Neural progenitor cell (in vitro differentiated cells): ENCODE results near the gene NAB2. TPM values are rescaled to one million over a fixed set of nuclear protein-coding genes. Genes with fewer than 3 reads are reported as not detected.
"Not testable (repeated sequence)": the region's sequence is repeated elsewhere in the genome, so short reads cannot be mapped to it uniquely, and the experiment has no call there.

Source experiments
- DNase-seq: peaks from one replicate; pipeline ENCODE4 v3.0.0-alpha.2; 2016; ENCODE audit warnings: low spot score
- H2AFZ ChIP-seq: fragments of 200-600 bp; sonication (generic); replicated peaks from 2 replicates; pipeline ENCODE4 v1.6.1; 2016; ENCODE audit warnings: antibody characterized with exemption
- H3F3A ChIP-seq: fragments of 200-600 bp; sonication (generic); 2 replicates; pipeline ENCODE4 v1.6.1; 2016; ENCODE audit warnings: antibody characterized with exemption, low read depth
- H3K27ac ChIP-seq: fragments of 200-600 bp; sonication (generic); 2 replicates; pipeline ENCODE4 v1.5.1; 2016; ENCODE audit warnings: mild to moderate bottlenecking
- H3K27me3 ChIP-seq: fragments of 200-600 bp; sonication (generic); 2 replicates; pipeline ENCODE4 v1.6.1; 2016; ENCODE audit warnings: mild to moderate bottlenecking, moderate library complexity
- H3K36me3 ChIP-seq: fragments of 200-600 bp; sonication (generic); 2 replicates; pipeline ENCODE4 v1.5.1; 2016
- H3K4me1 ChIP-seq: fragments of 200-600 bp; sonication (generic); 2 replicates; pipeline ENCODE4 v1.6.1; 2016; ENCODE audit warnings: mixed run types
- H3K4me2 ChIP-seq: fragments of 200-600 bp; sonication (generic); 2 replicates; pipeline ENCODE4 v1.6.1; 2016
- H3K4me3 ChIP-seq: fragments of 200-600 bp; sonication (generic); 2 replicates; pipeline ENCODE4 v1.5.1; 2016
- H3K79me2 ChIP-seq: fragments of 200-600 bp; sonication (generic); 2 replicates; pipeline ENCODE4 v1.6.1; 2016; ENCODE audit warnings: low read depth
- H3K9ac ChIP-seq: fragments of 200-600 bp; sonication (generic); 2 replicates; pipeline ENCODE4 v1.6.1; 2016
- H3K9me3 ChIP-seq: fragments of 200-600 bp; sonication (generic); 2 replicates; pipeline ENCODE4 v1.5.1; 2016; ENCODE audit warnings: low read depth
- H4K20me1 ChIP-seq: fragments of 200-600 bp; sonication (generic); 2 replicates; pipeline ENCODE4 v1.6.1; 2016; ENCODE audit warnings: low read depth
- H3K27ac Mint-ChIP-seq: 3 replicates; pipeline ENCODE4 v1.8.0; 2021; ENCODE audit warnings: mixed read lengths
- H3K27me3 Mint-ChIP-seq: 2 replicates; pipeline ENCODE4 v1.8.0; 2022; ENCODE audit warnings: low read depth, mild to moderate bottlenecking, inconsistent platforms, moderate library complexity, mixed read lengths; ENCODE audit not compliant: insufficient read depth
- H3K36me3 Mint-ChIP-seq: 3 replicates; pipeline ENCODE4 v1.8.0; 2021; ENCODE audit warnings: mixed read lengths
- H3K4me1 Mint-ChIP-seq: 3 replicates; pipeline ENCODE4 v1.8.0; 2021; ENCODE audit warnings: mixed read lengths
- H3K4me3 Mint-ChIP-seq: 3 replicates; pipeline ENCODE4 v1.8.0; 2021; ENCODE audit warnings: mild to moderate bottlenecking, moderate library complexity, mixed read lengths
- H3K9me3 Mint-ChIP-seq: 3 replicates; pipeline ENCODE4 v1.8.0; 2020; ENCODE audit warnings: mixed read lengths
- CTCF ChIP-seq: fragments of 200-600 bp; sonication (generic); IDR thresholded peaks from 2 replicates; pipeline ENCODE4 v1.5.1; 2017; ENCODE audit warnings: antibody characterized with exemption, mild to moderate bottlenecking
- EZH2 ChIP-seq: fragments of 200-600 bp; sonication (generic); IDR thresholded peaks from 2 replicates; pipeline ENCODE4 v1.6.1; 2017; ENCODE audit warnings: antibody characterized with exemption, mild to moderate bottlenecking, moderate library complexity
- EZH2phosphoT487 ChIP-seq: fragments of 200-600 bp; sonication (generic); IDR thresholded peaks from 2 replicates; pipeline ENCODE4 v1.6.1; 2017; ENCODE audit warnings: antibody characterized with exemption
- total RNA-seq: library from RNA; depleted of rRNA; stranded (reverse); fragments of >200 nt; gene quantifications from 2 replicates; pipeline ENCODE4 v1.2.3, GENCODE V29; 2015; ENCODE audit warnings: low replicate concordance

NAB2 gene
- total RNA-seq, 1 donor from 2014 or later: 19.8 TPM

- H4K20me1 ChIP-seq: peaks cover 4% of the 10 kb centered on the region
- no peak overlapping the region for H2AFZ ChIP-seq
- Mint-ChIP-seq H3K4me3 (no peak overlapping the region), H3K36me3 (peaks cover 17% of the 10 kb centered on the region), H3K4me1 (peaks cover 8% of the 10 kb centered on the region), H3K27me3 (no peaks in the 10 kb centered on the region), H3K27ac (no peak overlapping the region), H3K9me3 (no peaks in the 10 kb centered on the region)
- no peak overlapping the region for H3K9ac ChIP-seq
- peaks cover 4% of the 10 kb centered on the region for H3K4me1 ChIP-seq
- no peaks in the 10 kb centered on the region for H3K27me3 ChIP-seq
- H3F3A ChIP-seq: peaks cover 22% of the 10 kb centered on the region
- H3K27ac ChIP-seq: no peak overlapping the region
- no peak for DNase-seq
- peaks cover 70% of the 10 kb centered on the region for H3K79me2 ChIP-seq
- H3K4me3 ChIP-seq: no peak overlapping the region
- H3K4me2 ChIP-seq: no peak overlapping the region
- no peaks in the 10 kb centered on the region for H3K9me3 ChIP-seq
- TF ChIP-seq EZH2phosphoT487: no peak
- no peak for TF ChIP-seq CTCF
- TF ChIP-seq EZH2: no peak
- peaks cover 24% of the 10 kb centered on the region for H3K36me3 ChIP-seq
Observed at GRCh38 chr12:57072661-57073060, 16.3 kb upstream of the NAB2 start.

GRCh38 chr12:57073566-57074450 is 15.1 kb upstream of the NAB2 start:
- peaks cover 18% of the 10 kb centered on the region for H3K36me3 ChIP-seq
- H3K27ac Mint-ChIP-seq, H3K4me2 ChIP-seq, H3K4me3 Mint-ChIP-seq, H3K9ac ChIP-seq, H3K9me3 Mint-ChIP-seq, DNase-seq, H3K27ac ChIP-seq, H3K4me1 ChIP-seq, H2AFZ ChIP-seq, H3K4me3 ChIP-seq, H3K9me3 ChIP-seq, H3K27me3 Mint-ChIP-seq, H3K27me3 ChIP-seq: not testable (repeated sequence)
- peaks cover 11% of the 10 kb centered on the region for H4K20me1 ChIP-seq
- peaks cover 67% of the 10 kb centered on the region for H3K79me2 ChIP-seq
- Mint-ChIP-seq H3K4me1 (peaks cover 11% of the 10 kb centered on the region), H3K36me3 (peaks cover 15% of the 10 kb centered on the region)
- peaks cover 28% of the 10 kb centered on the region for H3F3A ChIP-seq

GRCh38 chr12:57078519-57079404 is 10.2 kb upstream of the NAB2 start, which contains the start of gene NEMP1:
Gene NEMP1 (minus strand): TSS chr12:57078791. CDS start chr12:57078745, 46 bp downstream.
- H3K36me3 ChIP-seq: no peaks in the 10 kb centered on the region
- peak within 1 kb of the TSS; percentile 94 for H3K4me2 ChIP-seq
- H3K4me3 Mint-ChIP-seq: peak within 1 kb of the TSS; percentile 98
- peaks cover 48% of the 10 kb centered on the region for H3K79me2 ChIP-seq
- no peak within 1 kb of the TSS for H2AFZ ChIP-seq
- TF ChIP-seq EZH2phosphoT487 (no peak), EZH2 (no peak), CTCF (no peak)
- no peaks in the 10 kb centered on the region for H3K9me3 ChIP-seq
- H3K36me3 Mint-ChIP-seq: peaks cover 2% of the 10 kb centered on the region
- peak; percentile 100 for DNase-seq
- peaks cover 11% of the 10 kb centered on the region for H4K20me1 ChIP-seq
- peak within 1 kb of the TSS; percentile 71 for H3K9ac ChIP-seq
- no peaks in the 10 kb centered on the region for H3K27me3 Mint-ChIP-seq
- H3K27me3 ChIP-seq: no peaks in the 10 kb centered on the region
- peak within 1 kb of the TSS; percentile 84 for H3K4me3 ChIP-seq
- no peaks in the 10 kb centered on the region for H3K9me3 Mint-ChIP-seq
- H3K4me1 ChIP-seq: peaks cover 12% of the 10 kb centered on the region
- peak within 1 kb of the TSS; percentile 46 for H3K27ac ChIP-seq
- H3F3A ChIP-seq: peaks cover 6% of the 10 kb centered on the region
- H3K4me1 Mint-ChIP-seq: peaks cover 18% of the 10 kb centered on the region
- peak within 1 kb of the TSS; percentile 96 for H3K27ac Mint-ChIP-seq
